HG02981 (cell line): ENCODE results near the gene NCOA1.

Experiments used
- ATAC-seq: cut with Tn5 transposase; IDR thresholded peaks from one replicate; pipeline ENCODE4 v1.9.1; 2021; ENCODE audit warnings: mild to moderate bottlenecking, moderate library complexity; ENCODE audit not compliant: unreplicated experiment

Gene NCOA1

DNA sequence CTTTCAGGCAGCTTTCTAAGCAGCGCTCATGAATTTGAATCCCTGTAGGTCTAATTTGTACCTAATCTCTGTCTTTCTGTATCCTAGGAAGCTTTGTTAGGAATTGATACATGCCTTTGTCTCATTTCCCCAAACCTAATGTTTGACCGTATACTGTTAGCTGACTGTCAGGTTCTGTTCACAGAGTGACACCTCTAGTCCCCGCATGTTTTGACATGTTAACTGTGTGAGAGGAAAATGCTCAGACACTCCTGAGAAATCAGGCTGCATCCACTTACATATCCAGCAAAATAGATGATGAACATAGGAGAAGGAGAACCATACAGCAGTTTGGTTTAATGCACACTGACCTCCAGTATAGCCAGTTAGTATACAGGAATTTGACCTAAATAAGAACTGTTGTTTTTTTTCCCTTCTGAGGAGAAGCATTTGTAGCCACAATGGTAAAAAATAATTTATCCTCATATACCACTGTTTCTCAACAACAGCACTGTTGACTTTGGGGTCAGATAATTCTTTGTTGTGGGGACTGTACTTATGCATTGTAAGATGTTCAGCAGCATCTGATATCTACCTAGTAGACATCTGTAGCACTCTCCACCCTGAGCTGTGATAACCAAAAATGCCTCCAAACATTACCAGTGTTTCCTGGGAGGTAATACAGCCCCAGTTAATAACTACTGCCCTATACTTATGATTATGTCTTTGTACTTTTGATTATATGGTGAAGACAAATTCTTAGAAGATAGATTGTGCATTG lies 130.9 kb downstream of the NCOA1 start:
- no peak for ATAC-seq

- ATAC-seq: no peak
These were observed 132.5 kb downstream of the NCOA1 start for GRCh38 chr2:24623535-24623934.

DNA sequence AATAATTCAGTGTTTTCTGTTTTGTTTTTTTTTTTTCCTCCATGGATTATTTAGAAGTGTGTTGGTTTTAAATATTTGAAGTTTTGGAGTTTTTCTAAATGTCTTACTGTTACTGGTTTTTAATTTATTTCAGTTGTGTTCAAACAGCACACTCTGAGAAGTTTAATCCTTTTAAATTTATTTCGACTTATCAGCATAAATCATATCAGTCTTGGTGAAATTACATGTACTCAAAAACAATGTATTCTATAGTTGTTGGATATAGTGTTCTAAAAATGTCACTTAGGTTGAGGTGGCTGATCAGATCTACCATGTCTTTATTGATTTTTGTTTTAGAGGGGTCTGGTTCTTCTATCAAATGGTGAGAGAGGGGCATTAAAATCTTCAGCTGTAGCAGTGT lies 134.7 kb downstream of the NCOA1 start:
- ATAC-seq: no peak

GRCh38 chr2:24626131-24626530 lies 135.1 kb downstream of the NCOA1 start:
- no peak for ATAC-seq

- ATAC-seq: no peak
These were observed 137.7 kb downstream of the NCOA1 start for GRCh38 chr2:24628746-24629145.

GRCh38 chr2:24632172-24632571 lies 141.1 kb downstream of the NCOA1 start:
- no peak for ATAC-seq

DNA sequence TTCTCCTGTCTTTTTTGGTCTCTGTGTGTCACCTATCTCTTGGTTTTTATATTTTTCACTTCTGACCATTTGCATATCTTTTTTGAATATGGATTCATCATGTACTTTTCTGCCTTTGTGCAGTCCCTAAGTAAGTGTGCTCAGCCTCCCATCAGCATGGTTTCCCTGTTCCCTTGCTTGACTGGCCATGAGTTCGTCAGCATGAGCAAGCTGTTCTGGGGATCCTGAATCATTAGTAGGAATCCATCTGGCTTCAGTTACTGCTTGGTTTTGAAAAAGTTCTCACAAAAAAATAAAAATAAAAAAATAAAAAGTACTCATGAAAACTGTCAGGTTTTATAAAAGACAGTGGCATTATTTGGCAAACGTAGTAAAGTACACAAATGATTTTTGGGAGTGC lies 144.1 kb downstream of the NCOA1 start:
- ATAC-seq: no peak

DNA sequence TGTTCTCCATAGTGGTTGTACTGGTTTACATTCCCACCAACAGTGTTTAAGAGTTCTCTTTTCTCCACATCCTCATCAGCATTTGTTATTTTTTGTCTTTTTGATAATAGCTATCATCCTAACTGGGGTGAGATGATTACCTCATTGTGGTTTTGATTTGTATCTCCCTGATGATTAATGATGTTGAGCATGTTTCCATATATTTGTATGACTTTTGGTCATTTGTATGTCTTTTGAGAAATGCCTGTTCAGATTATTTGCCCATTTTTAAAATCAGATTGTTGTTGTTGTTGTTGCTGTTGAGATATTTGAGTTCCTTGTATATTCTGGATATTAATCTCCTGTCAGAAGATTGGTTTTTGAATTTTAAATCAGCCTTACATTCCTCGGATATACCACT lies 147.5 kb downstream of the NCOA1 start:
- no peak for ATAC-seq

GRCh38 chr2:24642351-24642750 lies 151.3 kb downstream of the NCOA1 start:
- no peak for ATAC-seq

GRCh38 chr2:24643051-24643450 lies 152.0 kb downstream of the NCOA1 start:
- ATAC-seq: no peak

- no peak for ATAC-seq
These were observed 153.0 kb downstream of the NCOA1 start for GRCh38 chr2:24644032-24644431.

- no peak for ATAC-seq
These were observed 160.1 kb downstream of the NCOA1 start for GRCh38 chr2:24650997-24651642.

GRCh38 chr2:24651643-24652003 lies 160.6 kb downstream of the NCOA1 start:
- no peak for ATAC-seq

DNA sequence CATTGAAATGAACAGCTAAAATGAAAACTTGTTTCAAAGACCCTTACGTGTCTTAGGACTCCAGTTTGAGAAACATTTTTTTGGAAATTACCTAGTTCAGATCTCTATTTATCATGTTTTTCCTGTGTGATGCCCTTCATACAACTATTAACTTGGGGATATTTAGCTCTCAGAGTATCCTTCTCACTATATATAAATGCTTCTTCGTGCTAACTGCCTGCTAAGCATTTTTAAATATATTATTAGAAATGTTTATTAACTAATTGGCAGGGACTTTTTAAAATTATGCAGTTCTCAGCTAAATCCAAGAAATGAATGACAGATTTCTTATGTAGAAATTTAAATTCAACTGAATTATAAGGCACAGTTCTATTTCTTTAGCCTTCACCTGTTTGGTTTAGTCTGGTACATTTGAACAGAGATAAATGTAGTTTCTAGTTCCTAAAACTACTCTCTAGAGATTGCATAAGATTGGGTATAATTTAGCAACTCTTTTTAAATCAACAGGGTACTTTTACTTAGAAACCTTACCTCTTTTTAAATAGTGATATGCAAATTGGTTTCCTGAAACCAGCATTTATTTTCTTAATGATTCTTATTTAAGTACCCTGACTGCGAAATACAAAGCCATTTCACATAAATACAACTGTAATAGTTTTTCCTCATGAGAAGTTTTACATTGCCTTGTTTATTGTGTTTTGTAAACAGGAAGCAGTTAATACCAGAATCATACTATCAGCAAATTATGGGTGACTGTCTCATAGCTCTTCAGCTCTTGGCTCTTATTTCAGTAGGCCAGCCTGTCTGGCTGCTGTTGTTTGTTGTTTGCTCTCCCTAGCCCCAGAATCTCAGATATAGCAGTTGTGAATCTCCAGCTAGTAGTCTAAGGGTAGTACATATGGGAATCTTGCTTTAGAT lies 161.5 kb downstream of the NCOA1 start:
- no peak for ATAC-seq

GRCh38 chr2:24657818-24658217 lies 166.8 kb downstream of the NCOA1 start:
- ATAC-seq: no peak

DNA sequence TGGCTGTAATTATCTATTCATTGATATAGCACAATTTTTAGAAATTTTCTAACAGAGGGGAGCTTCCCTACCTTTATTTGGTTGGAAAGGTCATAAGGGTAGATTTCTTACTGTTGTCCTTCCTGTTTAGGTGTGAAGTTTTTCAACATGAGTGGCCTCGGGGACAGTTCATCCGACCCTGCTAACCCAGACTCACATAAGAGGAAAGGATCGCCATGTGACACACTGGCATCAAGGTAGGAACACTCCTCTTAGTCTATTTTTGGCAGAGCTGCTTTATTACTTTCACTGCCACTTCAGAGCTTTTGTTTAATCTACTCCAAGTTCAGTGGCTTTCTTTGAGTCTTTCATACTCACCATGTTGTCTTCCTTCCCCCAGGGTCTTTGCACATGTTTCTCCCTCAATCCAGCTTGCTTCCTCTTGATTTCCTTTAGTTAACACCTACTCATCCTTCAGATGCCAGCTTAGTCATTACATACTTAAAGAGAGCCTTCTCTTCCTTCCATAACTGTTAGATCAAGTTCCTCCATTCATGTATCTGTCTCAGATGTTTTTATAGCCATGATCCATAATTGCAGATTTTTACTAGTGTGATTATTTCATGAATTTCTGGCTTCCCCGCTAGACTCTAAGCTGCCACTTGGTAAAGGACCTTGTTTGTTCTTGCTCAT lies 167.6 kb downstream of the NCOA1 start:
- ATAC-seq: no peak

- no peak for ATAC-seq
These were observed 168.8 kb downstream of the NCOA1 start for GRCh38 chr2:24659862-24660261.

- ATAC-seq: no peak
These were observed 176.5 kb downstream of the NCOA1 start for GRCh38 chr2:24667542-24667941.

DNA sequence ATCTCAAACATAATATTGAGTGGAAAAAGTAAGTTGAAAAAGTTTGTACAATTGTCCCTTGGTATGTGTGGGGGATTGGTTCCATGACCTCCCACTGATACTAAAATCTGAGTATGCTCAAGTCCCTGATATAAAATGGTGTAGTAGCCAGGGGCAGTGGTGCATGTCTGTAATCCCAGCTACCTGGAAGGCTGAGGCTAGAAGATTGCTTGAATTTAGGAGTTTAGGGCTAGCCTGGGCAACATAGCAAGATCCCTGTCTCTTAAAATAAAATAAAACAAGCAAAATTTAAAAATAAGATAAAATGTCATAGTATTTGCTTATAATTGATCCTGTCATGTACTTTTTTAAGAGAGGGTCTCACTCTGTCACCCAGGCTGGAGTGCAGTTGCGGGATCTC lies 180.2 kb downstream of the NCOA1 start:
- no peak for ATAC-seq

- no peak for ATAC-seq
These were observed 181.5 kb downstream of the NCOA1 start for GRCh38 chr2:24672589-24672988.

DNA sequence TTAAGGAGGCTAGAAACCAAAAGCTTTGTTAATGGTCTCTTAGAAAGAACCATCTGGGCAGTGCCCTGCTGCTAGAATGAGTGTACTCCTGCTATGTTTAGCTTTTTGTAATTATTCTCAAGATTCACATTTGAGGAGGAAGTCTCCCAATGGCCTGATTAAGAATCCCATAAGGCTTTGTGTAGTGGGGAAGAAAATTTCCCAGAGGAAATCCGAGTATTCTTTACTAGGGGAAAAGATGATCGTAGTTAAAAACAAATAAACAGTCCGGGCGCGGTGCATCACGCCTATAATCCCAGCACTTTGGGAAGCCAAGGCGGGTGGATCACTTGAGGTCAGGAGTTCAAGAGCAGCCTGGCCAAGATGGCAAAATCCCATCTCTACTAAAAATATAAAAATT lies 184.3 kb downstream of the NCOA1 start:
- no peak for ATAC-seq
